Karpas-422 (cell line): ENCODE measurements around the gene SOCS7. TPM values are rescaled to one million over a fixed set of nuclear protein-coding genes. Genes with fewer than 3 reads are reported as not detected.

Experiments
- DNase-seq: peaks from one replicate; pipeline ENCODE4 v3.0.0-alpha.2; 2015
- H2AFZ ChIP-seq: fragments of 200-600 bp; sonication (generic); 2 replicates; pipeline ENCODE4 v1.6.1; 2014; ENCODE audit warnings: antibody characterized with exemption, low read length, mixed read lengths
- H3K27ac ChIP-seq: fragments of 200-600 bp; sonication (generic); 2 replicates; pipeline ENCODE4 v1.5.1; 2014; ENCODE audit warnings: mild to moderate bottlenecking, low read length, moderate library complexity
- H3K27me3 ChIP-seq: fragments of 200-600 bp; sonication (generic); 2 replicates; pipeline ENCODE4 v1.6.1; 2014; ENCODE audit warnings: low read length, mixed read lengths
- H3K36me3 ChIP-seq: fragments of 200-600 bp; sonication (generic); 2 replicates; pipeline ENCODE4 v1.6.1; 2014; ENCODE audit warnings: low read length, mixed read lengths; ENCODE audit not compliant: insufficient read depth
- H3K4me1 ChIP-seq: fragments of 200-600 bp; sonication (generic); 2 replicates; pipeline ENCODE4 v1.6.1; 2014; ENCODE audit warnings: mild to moderate bottlenecking, low read length, mixed read lengths
- H3K4me2 ChIP-seq: fragments of 200-600 bp; sonication (generic); 2 replicates; pipeline ENCODE4 v1.6.1; 2014; ENCODE audit warnings: low read length, low read depth, mild to moderate bottlenecking; ENCODE audit not compliant: poor library complexity, severe bottlenecking
- H3K4me3 ChIP-seq: fragments of 200-600 bp; sonication (generic); 2 replicates; pipeline ENCODE4 v1.5.1; 2014; ENCODE audit warnings: mild to moderate bottlenecking, antibody characterized with exemption, low read length, mixed read lengths
- H3K79me2 ChIP-seq: fragments of 200-600 bp; sonication (generic); 2 replicates; pipeline ENCODE4 v1.6.1; 2014; ENCODE audit warnings: mild to moderate bottlenecking, low read length, mixed read lengths
- H3K9ac ChIP-seq: fragments of 200-600 bp; sonication (generic); 2 replicates; pipeline ENCODE4 v1.6.0; 2014; ENCODE audit warnings: low read length
- H3K9me2 ChIP-seq: fragments of 200-600 bp; sonication (generic), shearing (Covaris generic); replicated peaks from 2 replicates; pipeline ENCODE4 v1.6.0; 2014; ENCODE audit warnings: mild to moderate bottlenecking, low read length, moderate library complexity; ENCODE audit not compliant: insufficient read depth
- H3K9me3 ChIP-seq: fragments of 300-700, 200-600 bp; sonication (generic); 2 replicates; pipeline ENCODE4 v1.6.1; 2014; ENCODE audit warnings: low read length, mixed read lengths
- H4K20me1 ChIP-seq: fragments of 200-600 bp; sonication (generic); 2 replicates; pipeline ENCODE4 v1.6.1; 2014; ENCODE audit warnings: mild to moderate bottlenecking, antibody characterized with exemption, low read length, low read depth; ENCODE audit not compliant: insufficient read depth
- total RNA-seq: library from RNA; depleted of rRNA; stranded (reverse); fragments of >200 nt; shearing (Covaris generic); gene quantifications from 2 replicates; pipeline ENCODE4 v1.2.3, GENCODE V29; 2014; ENCODE audit warnings: low replicate concordance

Gene SOCS7
- total RNA-seq, 1 experiment from 2014 or later: 26.5 TPM

DNA sequence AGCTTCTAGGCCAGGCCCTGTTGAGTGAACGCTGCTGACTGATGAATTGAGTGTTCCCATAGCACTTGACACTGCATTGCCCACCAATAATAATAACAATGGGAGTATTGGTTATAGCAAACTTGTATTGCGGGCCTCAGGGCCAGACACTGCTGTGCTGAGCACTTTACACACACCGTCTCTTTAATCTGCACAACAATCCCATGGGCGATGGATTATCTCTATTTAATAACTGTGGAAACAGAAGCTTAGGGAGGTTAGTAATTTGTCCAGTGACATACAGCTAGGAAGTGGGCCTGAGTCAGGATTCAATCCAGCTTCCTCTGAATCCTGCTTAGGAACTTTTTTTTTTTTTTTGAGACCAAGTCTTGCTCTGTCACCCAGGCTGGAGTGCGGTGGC is 87.8 kb downstream of the SOCS7 start:
- H3K9ac ChIP-seq: no peak overlapping the region
- no peaks in the 10 kb centered on the region for H3K9me2 ChIP-seq
- DNase-seq: no peak
- no peak overlapping the region for H2AFZ ChIP-seq
- no peaks in the 10 kb centered on the region for H3K36me3 ChIP-seq
- H3K9me3 ChIP-seq: no peaks in the 10 kb centered on the region
- H3K27ac ChIP-seq: no peak overlapping the region
- no peaks in the 10 kb centered on the region for H3K27me3 ChIP-seq
- no peak overlapping the region for H3K4me3 ChIP-seq
- no peaks in the 10 kb centered on the region for H4K20me1 ChIP-seq
- peaks cover 6% of the 10 kb centered on the region for H3K4me1 ChIP-seq
- H3K4me2 ChIP-seq: no peak overlapping the region
- no peaks in the 10 kb centered on the region for H3K79me2 ChIP-seq

DNA sequence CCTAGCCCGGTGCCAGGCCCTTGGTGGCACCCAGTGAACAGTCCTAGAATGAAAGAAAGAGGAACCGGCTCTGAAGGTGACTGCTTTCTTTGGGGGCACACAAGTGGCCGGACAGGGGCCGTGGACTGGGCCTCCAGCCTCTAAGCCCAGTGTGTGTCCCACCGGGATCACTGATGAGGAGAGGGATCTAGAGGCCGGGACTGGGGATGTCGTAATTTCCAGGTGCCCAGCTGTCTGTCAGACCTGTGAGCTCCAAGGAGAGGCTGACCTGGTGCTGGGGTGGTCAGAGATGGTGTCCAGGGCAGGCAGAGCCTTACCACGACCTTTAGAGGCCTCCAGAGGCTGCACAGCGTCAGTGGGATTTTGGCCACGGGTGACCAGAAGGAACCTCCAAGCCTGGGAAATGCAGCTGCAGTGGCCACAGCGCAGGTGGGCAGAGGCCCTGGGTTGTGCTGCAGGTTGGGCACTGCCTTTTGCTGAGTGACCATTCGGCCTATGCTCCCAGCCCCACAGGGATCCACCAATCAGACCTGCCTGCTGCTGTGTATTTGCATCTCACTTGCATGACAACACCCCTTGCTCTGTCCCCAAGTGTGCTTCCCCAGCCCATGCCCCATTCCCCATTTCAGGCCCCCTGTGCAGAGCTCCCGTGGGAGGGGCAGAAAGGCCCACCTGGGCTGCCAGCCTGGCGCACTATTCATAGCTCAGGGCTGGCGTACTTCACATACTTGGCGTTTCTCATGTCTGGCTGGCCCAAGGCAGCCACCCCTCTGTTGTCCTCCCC is 89.2 kb downstream of the SOCS7 start:
- no peaks in the 10 kb centered on the region for H4K20me1 ChIP-seq

DNA sequence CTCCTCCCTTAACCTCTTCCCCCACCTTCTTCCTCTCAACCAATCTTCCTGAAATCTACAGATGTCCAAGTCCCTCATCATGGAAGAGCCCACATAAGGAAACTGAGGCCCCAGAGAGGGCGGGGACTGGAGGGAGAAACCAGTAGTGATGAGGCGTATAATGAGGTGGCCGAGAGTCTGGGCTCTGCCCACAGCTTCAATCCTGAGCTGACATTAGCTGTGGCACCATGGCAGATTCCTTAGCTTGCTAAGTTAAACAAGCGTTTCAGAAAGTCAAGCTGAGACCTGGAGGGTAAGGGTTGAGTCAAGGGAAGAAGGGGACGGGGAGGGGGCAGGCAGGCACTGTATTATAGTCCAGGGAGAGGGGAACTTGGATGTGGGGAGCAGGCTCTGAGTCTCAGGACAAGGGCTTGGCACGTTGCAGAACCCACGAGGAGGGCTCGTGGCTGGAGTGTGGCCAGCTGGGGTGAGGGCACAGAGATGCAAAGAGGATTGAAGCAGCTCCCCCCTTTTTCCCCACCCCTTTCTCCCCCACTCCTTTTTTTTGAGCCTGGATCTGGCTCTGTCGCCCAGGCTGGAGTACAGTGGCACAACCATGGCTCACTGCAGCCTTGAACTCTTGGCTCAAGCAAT is 89.9 kb downstream of the SOCS7 start:
- DNase-seq: no peak
- Histone ChIP-seq H3K9ac (no peak overlapping the region), H3K4me1 (peaks cover 6% of the 10 kb centered on the region), H3K27me3 (no peaks in the 10 kb centered on the region), H3K9me2 (no peaks in the 10 kb centered on the region), H3K79me2 (no peaks in the 10 kb centered on the region), H3K27ac (no peak overlapping the region), H3K9me3 (no peaks in the 10 kb centered on the region), H3K4me3 (no peak overlapping the region), H3K36me3 (no peaks in the 10 kb centered on the region), H2AFZ (no peak overlapping the region), H4K20me1 (no peaks in the 10 kb centered on the region), H3K4me2 (no peak overlapping the region)

More for the DNA sequence above, 89.2 kb downstream of the SOCS7 start:
- Histone ChIP-seq H3K27me3 (no peaks in the 10 kb centered on the region), H3K4me2 (no peak overlapping the region), H3K36me3 (no peaks in the 10 kb centered on the region), H3K4me3 (no peak overlapping the region), H3K9ac (no peak overlapping the region), H3K4me1 (peaks cover 6% of the 10 kb centered on the region), H3K27ac (no peak overlapping the region), H3K9me3 (no peaks in the 10 kb centered on the region), H3K79me2 (no peaks in the 10 kb centered on the region), H3K9me2 (no peaks in the 10 kb centered on the region), H2AFZ (no peak overlapping the region)
- DNase-seq: no peak

DNA sequence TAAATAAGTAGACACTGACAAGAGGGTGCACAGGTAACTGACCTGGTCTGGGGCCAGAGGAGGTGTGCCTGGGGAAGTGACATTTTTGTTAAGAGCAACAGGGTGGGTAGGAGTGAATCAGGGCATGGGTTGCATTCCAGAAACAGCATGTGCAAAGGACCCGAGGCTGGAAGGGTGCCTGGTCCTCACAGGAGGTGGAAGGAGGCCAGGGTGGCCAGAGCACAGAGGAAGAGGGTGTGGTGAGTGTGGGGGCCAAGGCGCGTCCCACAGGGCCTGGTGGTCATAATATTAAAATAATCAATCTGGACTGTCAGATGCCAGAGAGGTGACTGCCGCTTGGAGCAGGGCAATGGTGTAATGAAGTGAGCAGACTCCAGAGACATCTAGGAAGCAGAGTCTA is 90.9 kb downstream of the SOCS7 start:
- peaks cover 6% of the 10 kb centered on the region for H3K4me1 ChIP-seq
- H4K20me1 ChIP-seq: no peaks in the 10 kb centered on the region
- no peaks in the 10 kb centered on the region for H3K36me3 ChIP-seq
- no peaks in the 10 kb centered on the region for H3K9me2 ChIP-seq
- H3K4me3 ChIP-seq: no peak overlapping the region
- no peaks in the 10 kb centered on the region for H3K9me3 ChIP-seq
- H3K27ac ChIP-seq: no peak overlapping the region
- H3K4me2 ChIP-seq: no peak overlapping the region
- no peak overlapping the region for H3K9ac ChIP-seq
- no peaks in the 10 kb centered on the region for H3K79me2 ChIP-seq
- H3K27me3 ChIP-seq: no peaks in the 10 kb centered on the region
- H2AFZ ChIP-seq: no peak overlapping the region
- DNase-seq: no peak

DNA sequence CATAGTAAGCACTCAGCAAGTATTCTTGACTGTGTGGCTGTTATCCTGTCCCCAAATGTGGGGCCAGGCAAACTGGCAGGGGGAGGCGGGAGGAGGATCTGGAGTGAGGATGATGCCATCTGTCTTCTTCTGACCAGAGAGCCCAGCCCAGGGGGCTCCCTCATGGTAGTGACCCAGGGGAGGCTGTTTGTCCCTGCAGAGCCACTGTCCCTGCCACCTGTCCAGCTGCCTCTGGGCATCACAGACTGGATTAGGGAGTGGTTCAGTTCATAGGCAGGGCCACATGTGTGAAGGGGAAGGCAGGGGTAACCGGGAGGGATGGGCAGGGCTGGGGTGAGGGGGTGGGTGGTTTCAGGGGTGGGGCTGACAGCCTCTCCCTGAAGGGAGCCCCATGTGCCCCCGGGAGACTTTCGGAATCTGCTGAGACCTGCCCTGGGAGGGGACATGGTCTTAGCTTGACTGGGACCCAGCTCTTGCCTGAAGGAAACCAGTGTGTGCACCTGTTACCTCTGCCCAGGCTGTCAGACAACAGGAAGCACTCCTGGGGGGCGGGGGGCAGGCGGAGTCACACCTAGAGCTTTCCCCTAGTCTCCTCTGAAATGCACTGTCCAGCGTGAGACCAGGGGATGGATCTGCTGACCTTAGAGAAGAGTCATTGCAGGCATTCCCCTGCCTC is 91.8 kb downstream of the SOCS7 start:
- H3K4me2 ChIP-seq: no peak overlapping the region
- H3K4me3 ChIP-seq: no peak overlapping the region

DNA sequence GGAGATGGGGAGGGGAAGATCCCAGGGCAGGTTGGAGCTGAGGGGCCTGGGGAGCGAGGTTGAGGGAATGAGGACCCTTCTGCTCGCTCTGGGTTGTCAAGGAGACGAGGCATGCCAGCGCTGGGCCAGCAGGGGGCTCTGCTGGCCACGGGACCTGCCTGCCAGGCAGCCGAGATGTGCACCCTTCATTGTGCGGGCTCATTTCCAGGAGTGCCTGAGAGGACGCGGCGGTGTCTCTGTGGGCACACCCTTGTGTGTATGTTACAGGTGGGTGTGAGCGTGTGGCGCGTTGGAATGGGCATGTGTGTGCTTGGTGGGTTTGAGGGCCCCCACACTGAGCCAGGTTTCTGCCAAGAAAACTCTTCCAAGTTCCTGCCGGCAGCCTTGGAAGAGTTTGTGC is 92.5 kb downstream of the SOCS7 start:
- Histone ChIP-seq H2AFZ (no peak overlapping the region), H3K27ac (no peak overlapping the region), H4K20me1 (no peaks in the 10 kb centered on the region), H3K9me2 (no peaks in the 10 kb centered on the region), H3K4me2 (no peak overlapping the region), H3K79me2 (no peaks in the 10 kb centered on the region), H3K9ac (no peak overlapping the region), H3K4me3 (no peak overlapping the region), H3K36me3 (no peaks in the 10 kb centered on the region), H3K4me1 (peaks cover 6% of the 10 kb centered on the region), H3K27me3 (no peaks in the 10 kb centered on the region), H3K9me3 (no peaks in the 10 kb centered on the region)
- peak; percentile 82 for DNase-seq

More for the DNA sequence above, 91.8 kb downstream of the SOCS7 start:
- Histone ChIP-seq H3K4me1 (peaks cover 6% of the 10 kb centered on the region), H3K27ac (no peak overlapping the region), H3K9me2 (no peaks in the 10 kb centered on the region), H3K9me3 (no peaks in the 10 kb centered on the region), H3K36me3 (no peaks in the 10 kb centered on the region), H3K79me2 (no peaks in the 10 kb centered on the region), H3K27me3 (no peaks in the 10 kb centered on the region), H2AFZ (no peak overlapping the region), H4K20me1 (no peaks in the 10 kb centered on the region), H3K9ac (no peak overlapping the region)
- DNase-seq: no peak

DNA sequence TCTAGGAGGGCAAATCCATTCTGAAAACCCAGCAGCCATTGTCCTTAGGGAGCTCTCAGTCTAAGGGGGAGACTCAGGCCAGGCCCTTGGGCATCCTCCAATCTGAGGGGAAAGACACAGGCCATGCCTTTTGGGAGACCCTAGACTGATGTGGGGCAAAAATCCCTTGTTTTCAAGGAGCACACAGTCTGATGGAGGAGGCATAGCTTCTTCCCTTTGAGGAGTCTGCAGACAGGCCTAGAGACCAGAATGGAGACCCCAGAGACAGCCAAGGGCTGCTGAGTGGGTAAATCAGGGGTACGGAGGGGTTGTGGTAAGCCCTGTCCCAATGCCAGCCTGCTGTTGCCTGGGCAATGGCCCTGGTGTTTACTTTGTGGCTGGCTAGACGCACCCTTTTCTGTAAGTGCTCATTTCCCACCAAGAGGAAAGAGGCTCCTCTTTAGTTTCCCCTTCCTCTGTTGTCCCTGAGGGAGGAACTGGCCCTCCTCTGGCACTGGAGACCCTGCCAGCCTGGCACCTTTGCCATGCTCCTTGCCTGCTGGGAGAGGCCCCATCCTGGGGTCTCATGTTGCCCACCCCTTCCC is 96.0 kb downstream of the SOCS7 start:
- H3K27ac ChIP-seq: no peak overlapping the region
- no peaks in the 10 kb centered on the region for H3K36me3 ChIP-seq
- no peak overlapping the region for H3K4me3 ChIP-seq
- no peaks in the 10 kb centered on the region for H4K20me1 ChIP-seq
- H3K4me1 ChIP-seq: no peaks in the 10 kb centered on the region
- no peak overlapping the region for H3K9ac ChIP-seq
- no peak for DNase-seq
- no peak overlapping the region for H2AFZ ChIP-seq
- H3K9me2 ChIP-seq: no peaks in the 10 kb centered on the region
- H3K27me3 ChIP-seq: no peaks in the 10 kb centered on the region
- no peaks in the 10 kb centered on the region for H3K79me2 ChIP-seq
- H3K4me2 ChIP-seq: no peak overlapping the region
- no peaks in the 10 kb centered on the region for H3K9me3 ChIP-seq

DNA sequence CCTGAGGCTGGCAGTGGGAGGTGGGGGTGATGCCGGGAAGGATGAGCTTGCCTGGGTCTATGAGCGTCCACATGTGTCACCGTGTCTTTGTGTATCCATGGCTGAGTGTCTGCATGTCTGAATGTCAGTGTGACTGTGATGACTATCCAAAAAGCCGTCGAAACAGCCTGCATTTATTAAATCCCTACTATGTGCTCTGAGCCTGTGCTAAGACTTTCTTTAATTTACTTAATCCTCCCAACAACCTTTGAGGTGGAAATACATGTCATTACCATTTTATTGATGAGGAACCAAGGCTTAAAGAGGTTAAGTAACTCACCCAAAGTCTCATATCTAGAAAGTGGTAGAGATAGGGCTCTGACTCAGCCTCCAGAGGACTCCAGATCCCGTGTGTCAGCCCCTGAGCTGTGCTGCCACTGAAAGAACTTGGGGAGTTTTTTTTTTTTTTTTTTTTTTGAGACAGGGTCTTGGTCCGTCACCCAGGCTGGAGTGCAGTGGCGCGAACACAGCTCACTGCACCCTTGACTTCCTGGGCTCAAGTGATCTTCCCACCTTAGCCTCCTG is 96.6 kb downstream of the SOCS7 start:
- no peak for DNase-seq
- H3K36me3 ChIP-seq: no peaks in the 10 kb centered on the region
- H3K9ac ChIP-seq: no peak overlapping the region
- no peaks in the 10 kb centered on the region for H3K9me2 ChIP-seq
- H3K79me2 ChIP-seq: no peaks in the 10 kb centered on the region
- H3K4me1 ChIP-seq: no peaks in the 10 kb centered on the region
- no peak overlapping the region for H2AFZ ChIP-seq
- H3K4me3 ChIP-seq: no peak overlapping the region
- no peaks in the 10 kb centered on the region for H3K27me3 ChIP-seq
- H4K20me1 ChIP-seq: no peaks in the 10 kb centered on the region
- H3K4me2 ChIP-seq: no peak overlapping the region
- no peaks in the 10 kb centered on the region for H3K9me3 ChIP-seq
- H3K27ac ChIP-seq: no peak overlapping the region
